ENCODE data around the gene TAF7. TPM values are rescaled to one million over a fixed set of nuclear protein-coding genes. Genes with fewer than 3 reads are reported as not detected.

The TAF7 gene
- total RNA-seq, 1 experiment from 2014 or later: 40.9 TPM

- H3K9ac ChIP-seq (ENCODE audit: low read length): no peak within 1 kb of the TSS
- peak; percentile 40 for DNase-seq (ENCODE audit: low read depth, low spot score)
- TF ChIP-seq CBX3 (IDR thresholded peaks at IDR 0.05; ENCODE audit: low read depth) (no peak), SIN3A (IDR thresholded peaks at IDR 0.05; ENCODE audit: low read depth) (no peak), JUND (IDR thresholded peaks at IDR 0.05) (no peak), MAX (IDR thresholded peaks at IDR 0.05) (no peak), ATF3 (IDR thresholded peaks at IDR 0.05) (no peak), CTCF (IDR thresholded peaks at IDR 0.05 in 2 of 3, conservative IDR thresholded peaks at IDR 0.05 in 1 of 3; ENCODE audit: borderline replicate concordance in 1 of 3, insufficient read depth in 1 of 3, low read depth in 2 of 3, low read length in 2 of 3) (peak; percentile 41 to 67 (median 48); a peak in 5 of 6 replicates), RAD21 (IDR thresholded peaks at IDR 0.05; ENCODE audit: low read depth) (peak; percentile 72)
- peaks cover 3 to 5% of the 10 kb centered on the region in 2 experiments; a peak in 2 of 4 replicates for H3K9me3 ChIP-seq (ENCODE audit: control insufficient read depth in 1 of 2, insufficient read depth in 1 of 2, low read depth in 1 of 2, low read length in 2 of 2)
- no peaks in the 10 kb centered on the region for H3K4me1 ChIP-seq (ENCODE audit: control insufficient read depth in 1 of 2, insufficient read depth in 2 of 2, low read length in 2 of 2)
- CTCF ChIA-PET: interaction anchor here (0.8 to 1.1 kb wide), 2 partner anchors 53 to 204 kb away, joined by 3 to 6 read pairs; partner anchors contain the start of gene PCDHGA10
- peak; percentile 55 for ATAC-seq
- no peak within 1 kb of the TSS for H3K4me3 ChIP-seq (replicated peaks in 1 of 2; ENCODE audit: low read depth in 1 of 2, low read length in 2 of 2)
- no peak within 1 kb of the TSS for H2AFZ ChIP-seq (ENCODE audit: low read depth, low read length, poor library complexity, severe bottlenecking)
- H3K79me2 ChIP-seq (ENCODE audit: insufficient read depth, low read length): no peaks in the 10 kb centered on the region
- RAD21 ChIA-PET (ENCODE audit: low non-redundant PET in 1 of 2, low total read pairs in 2 of 2, uncharacterized antibody in 2 of 2, unreplicated experiment in 2 of 2): no interaction called here
- intact Hi-C loops (cut with micrococcal nuclease): loop anchor here (1.0 kb wide), 1 partner anchor 204 kb away; no protein-coding TSS in a partner anchor
- no peaks in the 10 kb centered on the region for H4K20me1 ChIP-seq (ENCODE audit: insufficient read depth)
- BruUV-seq (replicated peaks): no TSS peak
- no peaks in the 10 kb centered on the region for H3K36me3 ChIP-seq (ENCODE audit: control insufficient read depth in 1 of 2, insufficient read depth in 2 of 2, low read length in 2 of 2)
- no peaks in the 10 kb centered on the region for H3K9me2 ChIP-seq (ENCODE audit: insufficient read depth)
- no peaks in the 10 kb centered on the region for H3K27me3 ChIP-seq (ENCODE audit: insufficient read depth, low read length)
- no peak within 1 kb of the TSS for H3K27ac ChIP-seq (ENCODE audit: low read depth, low read length)
- H3K4me2 ChIP-seq (ENCODE audit: low read length): no peak within 1 kb of the TSS
- POLR2A ChIA-PET: no interaction called here
Observed at GRCh38 chr5:141359790-141360426, 39.3 kb upstream of the TAF7 start, which contains the start of gene PCDHGB2. TSS of gene PCDHGB2 (plus strand) at chr5:141359994. CDS start at chr5:141360136, 142 bp downstream.
